SKM-1 treated with dmso at 0.1 percent for 144 hours (cell line): ENCODE measurements around the gene UBE3A.

Experiments used
- DNase-seq: peaks from one replicate; lab custom pipeline; 2025; ENCODE audit not compliant: unreplicated experiment; lab: John Stamatoyannopoulos, UW

The UBE3A gene

GRCh38 chr15:25335279-25335678 lies 103.5 kb downstream of the UBE3A start:
- no peak for DNase-seq

DNA sequence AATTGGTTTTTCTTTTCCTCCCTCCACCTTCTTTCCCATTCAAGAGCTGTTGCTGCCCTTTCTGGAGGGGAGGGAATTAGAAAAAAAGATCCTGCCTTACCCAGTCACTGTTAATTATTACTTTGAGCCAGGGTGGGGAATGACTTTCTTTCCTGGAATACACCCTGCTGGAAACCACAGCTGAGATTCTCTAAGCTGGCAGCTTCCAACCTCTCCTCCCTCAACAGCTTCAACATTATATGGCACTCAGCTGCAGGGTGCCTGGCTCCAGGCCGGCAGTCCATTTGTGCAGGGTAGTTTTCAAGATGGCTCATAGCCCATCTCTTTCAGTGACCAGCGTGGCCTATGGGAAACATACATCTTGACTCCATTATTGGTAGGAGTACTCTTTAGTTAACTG lies 105.8 kb downstream of the UBE3A start:
- DNase-seq: no peak

GRCh38 chr15:25332306-25332705 lies 106.5 kb downstream of the UBE3A start:
- DNase-seq: no peak

GRCh38 chr15:25331860-25332259 lies 107.0 kb downstream of the UBE3A start:
- DNase-seq: no peak

- DNase-seq: no peak
These were observed 107.4 kb downstream of the UBE3A start for GRCh38 chr15:25331404-25331803.

- DNase-seq: no peak
These were observed 109.1 kb downstream of the UBE3A start for GRCh38 chr15:25329696-25330095.

- DNase-seq: no peak
These were observed 111.1 kb downstream of the UBE3A start for GRCh38 chr15:25327686-25328085.

DNA sequence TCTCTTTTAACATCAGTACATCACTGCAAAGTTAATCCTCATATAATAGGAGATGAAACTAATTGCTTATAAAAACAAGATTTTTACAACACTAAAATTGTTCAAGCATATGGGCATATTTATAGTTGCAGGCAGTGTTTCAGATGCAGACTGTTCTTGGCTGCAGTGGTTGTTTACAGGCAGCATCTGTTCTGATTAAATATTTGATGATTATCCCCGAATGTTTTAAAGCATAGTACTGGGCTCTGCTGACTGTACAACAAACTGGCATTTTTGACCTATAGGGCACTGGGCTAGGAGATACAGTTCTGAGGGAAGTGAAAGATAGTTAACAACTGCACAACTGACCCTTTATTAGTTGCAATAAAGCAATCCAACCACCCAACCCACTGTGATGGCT lies 113.6 kb downstream of the UBE3A start:
- no peak for DNase-seq

DNA sequence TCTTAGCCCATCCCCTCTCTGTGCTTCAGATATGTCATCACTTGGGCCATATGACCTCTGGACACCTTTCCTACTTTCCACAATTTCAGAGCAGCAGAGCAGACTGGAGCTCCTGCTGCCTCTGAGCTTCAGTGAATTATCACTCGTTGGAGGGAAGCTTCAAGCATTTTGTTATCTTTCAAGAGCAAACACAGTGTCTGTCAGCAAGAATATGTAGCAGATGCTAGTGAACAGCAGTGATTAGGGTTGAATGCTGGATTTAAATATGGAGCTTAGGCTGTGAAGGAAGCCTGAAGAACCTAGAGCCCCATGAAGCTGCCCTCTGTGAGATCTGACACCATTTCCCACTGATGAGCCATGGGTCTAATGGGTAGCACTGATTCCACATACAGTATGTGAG lies 115.4 kb downstream of the UBE3A start:
- no peak for DNase-seq

DNA sequence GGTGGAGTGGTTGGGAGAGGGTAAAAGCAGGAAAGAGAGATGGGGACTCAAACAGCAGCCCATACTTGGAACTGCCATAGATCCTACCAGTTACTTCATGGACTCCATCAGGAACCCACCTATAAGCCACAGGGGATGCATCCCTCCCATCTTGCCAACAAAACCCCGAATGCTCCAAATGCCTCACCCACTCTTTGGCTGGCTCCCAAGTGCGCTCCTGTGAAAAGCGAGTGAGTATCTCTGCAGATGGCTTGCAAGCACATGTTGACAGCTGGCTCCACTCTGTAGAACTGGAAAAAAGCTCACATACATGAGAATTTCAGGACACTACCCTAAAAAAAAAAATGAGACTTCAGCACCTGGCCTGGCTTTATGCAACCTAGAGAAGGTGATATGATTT lies 151.0 kb downstream of the UBE3A start:
- DNase-seq: no peak
